ENCODE data around the gene OLFM4.

DNA sequence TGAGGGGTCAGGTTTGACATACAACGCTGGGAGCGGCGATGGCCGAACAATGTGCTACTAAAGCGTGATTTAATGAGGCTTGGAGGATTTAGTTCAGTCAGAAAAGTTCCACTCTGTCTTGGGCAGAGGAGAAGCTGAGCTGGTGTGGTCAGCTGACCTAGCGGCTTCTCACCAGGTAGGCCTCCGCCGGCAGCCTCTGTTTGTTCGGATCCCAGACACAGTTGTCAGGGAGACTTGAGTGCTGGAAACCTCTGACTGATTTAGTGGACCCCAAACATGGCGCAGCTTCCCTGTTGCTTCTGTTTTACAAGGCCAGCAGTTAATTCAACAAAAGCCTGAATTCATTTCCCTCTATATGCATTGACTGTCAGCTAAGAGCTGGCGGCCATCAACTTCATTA lies 36.5 kb upstream of the OLFM4 start:
- TF ChIP-seq CEBPB (IDR thresholded peaks at IDR 0.05) (no peak), RAD21 (IDR thresholded peaks at IDR 0.05; ENCODE audit: low read depth) (no peak), EP300 (IDR thresholded peaks at IDR 0.05; ENCODE audit: borderline replicate concordance) (no peak), YY1 (IDR thresholded peaks at IDR 0.05; ENCODE audit: low read depth) (no peak), TAF1 (IDR thresholded peaks at IDR 0.05; ENCODE audit: low read depth) (no peak), ZBTB7A (IDR thresholded peaks at IDR 0.05; ENCODE audit: low read depth) (no peak), FOXM1 (IDR thresholded peaks at IDR 0.05; ENCODE audit: borderline replicate concordance, low read depth) (no peak), CREB1 (IDR thresholded peaks at IDR 0.05; ENCODE audit: low read depth) (no peak)
- TF ChIP-seq, protein P1, sequence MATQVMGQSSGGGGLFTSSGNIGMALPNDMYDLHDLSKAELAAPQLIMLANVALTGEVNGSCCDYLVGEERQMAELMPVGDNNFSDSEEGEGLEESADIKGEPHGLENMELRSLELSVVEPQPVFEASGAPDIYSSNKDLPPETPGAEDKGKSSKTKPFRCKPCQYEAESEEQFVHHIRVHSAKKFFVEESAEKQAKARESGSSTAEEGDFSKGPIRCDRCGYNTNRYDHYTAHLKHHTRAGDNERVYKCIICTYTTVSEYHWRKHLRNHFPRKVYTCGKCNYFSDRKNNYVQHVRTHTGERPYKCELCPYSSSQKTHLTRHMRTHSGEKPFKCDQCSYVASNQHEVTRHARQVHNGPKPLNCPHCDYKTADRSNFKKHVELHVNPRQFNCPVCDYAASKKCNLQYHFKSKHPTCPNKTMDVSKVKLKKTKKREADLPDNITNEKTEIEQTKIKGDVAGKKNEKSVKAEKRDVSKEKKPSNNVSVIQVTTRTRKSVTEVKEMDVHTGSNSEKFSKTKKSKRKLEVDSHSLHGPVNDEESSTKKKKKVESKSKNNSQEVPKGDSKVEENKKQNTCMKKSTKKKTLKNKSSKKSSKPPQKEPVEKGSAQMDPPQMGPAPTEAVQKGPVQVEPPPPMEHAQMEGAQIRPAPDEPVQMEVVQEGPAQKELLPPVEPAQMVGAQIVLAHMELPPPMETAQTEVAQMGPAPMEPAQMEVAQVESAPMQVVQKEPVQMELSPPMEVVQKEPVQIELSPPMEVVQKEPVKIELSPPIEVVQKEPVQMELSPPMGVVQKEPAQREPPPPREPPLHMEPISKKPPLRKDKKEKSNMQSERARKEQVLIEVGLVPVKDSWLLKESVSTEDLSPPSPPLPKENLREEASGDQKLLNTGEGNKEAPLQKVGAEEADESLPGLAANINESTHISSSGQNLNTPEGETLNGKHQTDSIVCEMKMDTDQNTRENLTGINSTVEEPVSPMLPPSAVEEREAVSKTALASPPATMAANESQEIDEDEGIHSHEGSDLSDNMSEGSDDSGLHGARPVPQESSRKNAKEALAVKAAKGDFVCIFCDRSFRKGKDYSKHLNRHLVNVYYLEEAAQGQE (IDR thresholded peaks at IDR 0.05; ENCODE audit: low read depth) = no peak
- TF ChIP-seq, protein P2, sequence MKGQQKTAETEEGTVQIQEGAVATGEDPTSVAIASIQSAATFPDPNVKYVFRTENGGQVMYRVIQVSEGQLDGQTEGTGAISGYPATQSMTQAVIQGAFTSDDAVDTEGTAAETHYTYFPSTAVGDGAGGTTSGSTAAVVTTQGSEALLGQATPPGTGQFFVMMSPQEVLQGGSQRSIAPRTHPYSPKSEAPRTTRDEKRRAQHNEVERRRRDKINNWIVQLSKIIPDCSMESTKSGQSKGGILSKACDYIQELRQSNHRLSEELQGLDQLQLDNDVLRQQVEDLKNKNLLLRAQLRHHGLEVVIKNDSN (IDR thresholded peaks at IDR 0.05) = no peak

All from Ishikawa (cell line).